GM23338 (cell line): ENCODE measurements around the gene CCDC174. TPM values are rescaled to one million over a fixed set of nuclear protein-coding genes. Genes with fewer than 3 reads are reported as not detected.

ENCODE experiments used
- ATAC-seq: fragments of 200-7000 bp; cut with Tn5 transposase; 3 replicates; pipeline ENCODE4 v1.9.1; 2020
- DNase-seq: peaks from one replicate; pipeline ENCODE4 v3.0.0-alpha.2; 2015; ENCODE audit warnings: low spot score
- H2AFZ ChIP-seq: fragments of 200-600 bp; sonication (generic); 2 replicates; pipeline ENCODE4 v1.8.0; 2016; ENCODE audit warnings: antibody characterized with exemption, mild to moderate bottlenecking, moderate library complexity
- H3F3A ChIP-seq: fragments of 200-600 bp; sonication (generic); replicated peaks from 2 replicates; pipeline ENCODE4 v1.8.0; 2017; ENCODE audit warnings: antibody characterized with exemption, mixed run types, low read depth
- H3K27ac ChIP-seq: fragments of 200-600 bp; sonication (generic); 2 replicates; pipeline ENCODE4 v1.6.1; 2016; ENCODE audit warnings: low read depth
- H3K27me3 ChIP-seq: fragments of 200-600 bp; sonication (generic); 2 replicates; pipeline ENCODE4 v1.8.0; 2016; ENCODE audit warnings: mild to moderate bottlenecking, mixed run types, moderate library complexity; ENCODE audit not compliant: insufficient read depth
- H3K36me3 ChIP-seq: fragments of 200-600 bp; sonication (generic); 2 replicates; pipeline ENCODE4 v1.8.0; 2016; ENCODE audit warnings: mild to moderate bottlenecking; ENCODE audit not compliant: insufficient read depth
- H3K4me1 ChIP-seq: fragments of 200-600 bp; sonication (generic); 2 replicates; pipeline ENCODE4 v1.8.0; 2016; ENCODE audit warnings: mild to moderate bottlenecking, moderate library complexity; ENCODE audit not compliant: insufficient read depth
- H3K4me2 ChIP-seq: fragments of 200-600 bp; sonication (generic); 2 replicates; pipeline ENCODE4 v1.7.1; 2017; ENCODE audit warnings: mixed run types
- H3K4me3 ChIP-seq: fragments of 200-600 bp; sonication (generic); 2 replicates; pipeline ENCODE4 v1.6.1; 2016; ENCODE audit warnings: mixed run types
- H3K79me2 ChIP-seq: fragments of 200-600 bp; sonication (generic); replicated peaks from 2 replicates; pipeline ENCODE4 v1.8.0; 2017; ENCODE audit warnings: mild to moderate bottlenecking; ENCODE audit not compliant: insufficient read depth
- H3K9me2 ChIP-seq: fragments of 200-600 bp; sonication (generic); 2 replicates; pipeline ENCODE4 v1.8.0; 2017; ENCODE audit not compliant: insufficient read depth
- H4K20me1 ChIP-seq: fragments of 200-600 bp; sonication (generic); replicated peaks from 2 replicates; pipeline ENCODE4 v1.8.0; 2017; ENCODE audit warnings: mild to moderate bottlenecking; ENCODE audit not compliant: insufficient read depth
- H3K27ac Mint-ChIP-seq: 2 replicates; pipeline ENCODE4 v1.8.0; 2020; ENCODE audit warnings: inconsistent platforms, mild to moderate bottlenecking, moderate library complexity, mixed read lengths
- H3K27me3 Mint-ChIP-seq: 3 replicates; pipeline ENCODE4 v1.8.0; 2022; ENCODE audit warnings: low read depth, mild to moderate bottlenecking, moderate library complexity, mixed read lengths, inconsistent platforms; ENCODE audit not compliant: insufficient read depth, poor library complexity
- H3K36me3 Mint-ChIP-seq: 3 replicates; pipeline ENCODE4 v1.8.0; 2021; ENCODE audit warnings: low read depth, mild to moderate bottlenecking, inconsistent platforms, moderate library complexity, mixed read lengths
- H3K4me1 Mint-ChIP-seq: 3 replicates; pipeline ENCODE4 v1.8.0; 2020; ENCODE audit warnings: mild to moderate bottlenecking, inconsistent platforms, mixed read lengths
- H3K4me3 Mint-ChIP-seq: 3 replicates; pipeline ENCODE4 v1.8.0; 2021; ENCODE audit warnings: moderate library complexity, mild to moderate bottlenecking, inconsistent platforms, mixed read lengths
- H3K9me3 Mint-ChIP-seq: 3 replicates; pipeline ENCODE4 v1.8.0; 2020; ENCODE audit warnings: moderate library complexity, mild to moderate bottlenecking, inconsistent platforms, mixed read lengths
- CTCF ChIP-seq, 2 experiments: fragments of 200-600 bp in 1 of 2; sonication (generic) in 1 of 2; conservative IDR thresholded peaks; 2 replicates each; pipeline versions ENCODE4 v1.5.1 to v1.6.1; 2016 to 2017; ENCODE audit warnings: antibody characterized with exemption in 2 of 2, low read depth in 2 of 2, mild to moderate bottlenecking in 2 of 2, moderate library complexity in 1 of 2
- EZH2 ChIP-seq: fragments of 200-600 bp; sonication (generic); IDR thresholded peaks from one replicate; pipeline ENCODE4 v1.8.0; 2017; ENCODE audit warnings: antibody characterized with exemption, mild to moderate bottlenecking, low read depth; ENCODE audit not compliant: unreplicated experiment
- EZH2phosphoT487 ChIP-seq: fragments of 200-600 bp; sonication (generic); IDR thresholded peaks from one replicate; pipeline ENCODE4 v1.8.1; 2018; ENCODE audit warnings: antibody characterized with exemption; ENCODE audit not compliant: unreplicated experiment
- POLR2AphosphoS5 ChIP-seq: IDR thresholded peaks from 2 replicates; pipeline ENCODE4 v1.6.1; 2016; ENCODE audit warnings: antibody characterized with exemption, low read depth
- REST ChIP-seq: IDR thresholded peaks from one replicate; pipeline ENCODE4 v1.6.1; 2018; ENCODE audit warnings: antibody characterized with exemption; ENCODE audit not compliant: unreplicated experiment
- ZNF462 ChIP-seq: fragments of 250-450 bp; sonication (Bioruptor Pico); IDR thresholded peaks from 2 replicates; pipeline ENCODE4 v1.5.0; 2020; ENCODE audit warnings: mild to moderate bottlenecking, moderate library complexity
- polyA plus RNA-seq: library from polyadenylated mRNA; unstranded; fragments of >200 nt; fragmentation: Nextera tagmentation; extraction: Ambion mirVana; gene quantifications from 2 replicates; pipeline ENCODE4 v1.2.1, GENCODE V29; 2016
- total RNA-seq: library from RNA; depleted of rRNA; stranded (reverse); fragments of >200 nt; shearing (Covaris generic); gene quantifications from 2 replicates; pipeline ENCODE4 v1.2.3, GENCODE V29; 2014

The CCDC174 gene
- total and polyA plus RNA-seq, 2 experiments from 2014 or later, result 11.2 to 46.3 TPM

GRCh38 chr3:14698601-14699244 is 47.2 kb downstream of the CCDC174 start:
- H3K4me3 ChIP-seq, result no peak overlapping the region
- no peaks in the 10 kb centered on the region; the same call in 1 of the 2 replicates for H4K20me1 ChIP-seq
- no peak overlapping the region for H3K27ac ChIP-seq
- no peaks in the 10 kb centered on the region for H3K27me3 Mint-ChIP-seq
- H3K27ac Mint-ChIP-seq, result no peak overlapping the region
- DNase-seq (no peak), ATAC-seq (no peak)
- H3K4me2 ChIP-seq, result no peak overlapping the region
- no peaks in the 10 kb centered on the region for H3K4me1 Mint-ChIP-seq
- no peaks in the 10 kb centered on the region for H3K9me3 Mint-ChIP-seq
- H3K79me2 ChIP-seq, result no peaks in the 10 kb centered on the region
- TF ChIP-seq EZH2 (no peak), EZH2phosphoT487 (no peak), CTCF (conservative IDR thresholded peaks at IDR 0.05; ENCODE audit: low read depth in 2 of 2) (no peak), POLR2AphosphoS5 (no peak), ZNF462 (CRISPR knock-in tag) (no peak), REST (no peak)
- H3K36me3 ChIP-seq, result no peaks in the 10 kb centered on the region
- no peak overlapping the region for H3K4me3 Mint-ChIP-seq
- no peaks in the 10 kb centered on the region for H3K4me1 ChIP-seq
- no peaks in the 10 kb centered on the region for H3K9me2 ChIP-seq
- H3F3A ChIP-seq, result no peaks in the 10 kb centered on the region
- H2AFZ ChIP-seq, result no peak overlapping the region
- no peaks in the 10 kb centered on the region for H3K36me3 Mint-ChIP-seq
- no peaks in the 10 kb centered on the region for H3K27me3 ChIP-seq
